GM21529 (cell line): ENCODE measurements around the gene CREB3L2.
A peak's percentile ranks its signal among the peaks of the same experiment; 100 is the strongest.
"Not testable (repeated sequence)": the region's sequence is repeated elsewhere in the genome, so short reads cannot be mapped to it uniquely, and the experiment has no call there.

ENCODE experiments used
- ATAC-seq: cut with Tn5 transposase; IDR thresholded peaks from one replicate; pipeline ENCODE4 v1.9.1; 2021; ENCODE audit not compliant: unreplicated experiment

Gene CREB3L2

DNA sequence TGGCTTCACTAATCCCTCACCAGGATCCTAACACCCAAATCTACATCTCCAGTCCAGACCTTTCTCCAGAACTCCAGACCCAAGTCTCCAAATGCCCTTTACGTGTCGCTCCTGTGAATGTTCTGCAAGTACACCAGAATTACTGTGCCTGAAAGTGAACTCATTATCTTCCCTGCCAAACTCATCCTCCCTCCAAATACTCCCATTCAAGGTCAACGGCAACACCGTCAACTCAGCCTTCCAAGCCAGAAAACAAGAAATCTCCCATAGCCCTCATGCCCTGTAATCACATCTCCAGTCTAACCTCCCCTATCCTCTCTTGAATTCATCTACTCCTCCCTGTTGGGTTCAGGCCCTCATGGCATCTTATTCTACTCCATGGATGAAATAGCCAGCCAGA is 12.3 kb downstream of the CREB3L2 start:
- no peak for ATAC-seq

DNA sequence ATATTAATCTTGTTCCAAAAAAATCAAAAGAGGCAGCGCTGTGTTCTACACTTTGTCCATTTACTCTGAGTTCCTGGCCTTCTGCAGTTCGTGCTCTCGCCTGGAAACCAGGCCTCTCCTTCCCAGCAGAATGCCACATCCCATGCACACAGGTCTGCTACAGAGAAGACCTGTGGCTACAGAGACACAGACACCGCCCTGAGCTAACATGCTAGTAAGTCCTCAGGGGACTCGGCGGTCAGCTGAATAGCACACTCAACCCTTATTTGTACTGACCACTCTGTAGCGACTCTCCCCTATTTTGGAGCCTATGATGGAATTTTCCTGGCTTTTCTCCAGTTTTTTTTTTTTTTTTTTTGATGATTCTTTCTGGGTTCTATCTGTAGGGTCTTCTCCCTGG is 12.8 kb downstream of the CREB3L2 start:
- no peak for ATAC-seq

DNA sequence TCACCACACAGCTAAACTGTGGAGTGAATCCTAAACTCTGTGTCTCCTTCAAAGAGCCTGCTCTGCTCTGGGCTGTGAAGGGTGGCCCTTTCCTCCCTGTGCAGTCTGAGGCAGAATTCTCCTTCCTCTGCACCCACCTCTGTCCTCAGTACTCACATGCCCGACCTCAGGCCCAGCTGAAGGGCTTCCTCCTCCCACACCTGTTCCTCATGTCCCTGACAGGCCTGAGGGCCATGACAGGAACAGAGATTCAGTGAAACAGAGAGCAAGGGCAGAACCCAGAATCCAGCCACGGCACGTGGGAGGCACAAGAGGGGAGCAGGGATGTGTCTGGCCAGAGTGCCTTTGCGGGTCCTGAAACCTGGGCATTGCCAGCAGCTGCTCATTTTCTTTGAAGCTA is 13.9 kb downstream of the CREB3L2 start:
- peak; percentile 65 for ATAC-seq

DNA sequence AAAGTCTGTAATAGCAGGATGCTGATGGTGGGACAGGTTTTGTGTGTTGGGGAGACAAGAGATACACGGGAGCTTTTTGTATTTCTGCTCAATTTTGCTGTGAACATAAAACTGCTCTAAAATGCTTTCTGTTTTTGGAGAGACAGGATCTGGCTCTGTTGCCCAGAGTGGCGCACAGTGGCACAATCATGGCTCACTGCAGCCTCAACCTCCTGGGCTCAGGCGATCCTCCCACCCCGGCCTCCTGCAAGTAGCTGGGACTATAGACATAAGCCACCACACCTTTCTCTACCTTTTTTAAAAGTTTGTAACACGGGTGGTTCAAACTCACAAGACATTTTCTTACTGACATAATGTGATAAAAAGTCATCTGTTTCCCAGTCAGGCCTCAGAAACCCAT is 14.3 kb downstream of the CREB3L2 start:
- no peak for ATAC-seq

DNA sequence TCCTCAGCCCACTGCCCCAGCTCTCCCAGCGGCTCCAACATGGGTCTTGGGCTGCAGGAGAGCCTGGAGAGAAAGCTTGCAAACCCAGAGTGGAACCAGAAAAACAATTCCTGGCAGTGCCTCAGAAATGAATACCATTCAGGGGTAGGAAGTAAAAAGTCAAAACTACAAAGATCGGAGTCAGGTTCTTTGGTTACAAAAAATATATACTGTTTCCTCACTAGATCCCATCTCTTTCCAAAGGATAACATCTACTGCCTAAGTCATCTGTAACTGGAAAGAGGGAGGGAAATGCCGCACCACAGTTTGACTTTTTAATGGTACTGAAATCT is 14.9 kb downstream of the CREB3L2 start:
- no peak for ATAC-seq

DNA sequence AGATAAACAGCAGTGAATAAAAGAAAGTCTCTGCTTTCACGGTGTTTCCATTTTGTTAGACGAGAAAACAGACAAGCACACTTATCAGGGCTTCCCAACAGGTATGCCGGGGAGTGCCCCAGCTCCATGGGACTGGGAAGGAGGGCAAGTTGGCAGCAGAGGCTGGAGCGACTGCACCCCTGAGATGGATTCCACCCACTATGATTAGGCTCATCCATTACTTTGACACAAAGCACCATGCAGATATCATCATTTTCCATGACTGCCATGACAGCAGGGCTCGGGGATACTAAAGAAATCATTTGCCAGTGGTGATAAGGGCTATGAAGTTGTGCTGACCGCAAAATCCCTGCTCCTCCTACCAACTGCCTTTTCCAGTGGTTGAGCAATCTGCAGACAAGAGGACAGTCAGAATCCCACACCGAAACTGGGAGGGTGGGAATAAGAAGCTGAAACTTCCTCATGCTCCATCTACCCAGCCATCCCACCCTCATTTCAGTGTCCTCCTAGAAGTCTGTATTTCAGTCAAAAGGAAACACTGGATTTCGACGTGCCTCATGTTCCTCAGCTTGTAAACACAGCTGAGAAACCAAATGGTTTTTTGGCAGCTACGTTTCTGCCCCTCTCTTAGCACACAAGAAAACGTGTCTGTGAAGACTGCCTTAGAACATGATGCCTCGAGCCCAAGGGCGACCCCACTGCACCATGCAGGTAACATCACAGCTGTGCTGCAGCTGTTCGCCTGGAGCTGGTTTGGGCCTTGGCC is 15.5 kb downstream of the CREB3L2 start:
- no peak for ATAC-seq

DNA sequence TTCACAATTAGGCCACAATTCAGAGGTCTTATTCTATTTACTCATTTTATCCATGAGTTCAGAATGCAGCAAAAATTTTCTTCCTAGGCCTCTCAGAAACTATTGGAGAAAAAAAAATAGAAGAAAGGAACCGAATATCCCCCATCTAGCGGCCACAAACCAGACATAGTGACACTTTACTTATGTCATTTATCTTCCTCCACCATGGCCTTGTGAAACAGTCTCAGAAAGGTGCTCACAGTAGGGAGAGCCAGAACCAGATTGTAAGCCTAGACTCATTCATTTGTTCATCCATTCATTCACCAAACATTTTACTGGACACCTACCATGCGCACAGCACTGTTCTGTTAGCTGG is 16.0 kb downstream of the CREB3L2 start:
- ATAC-seq: peak; percentile 37

DNA sequence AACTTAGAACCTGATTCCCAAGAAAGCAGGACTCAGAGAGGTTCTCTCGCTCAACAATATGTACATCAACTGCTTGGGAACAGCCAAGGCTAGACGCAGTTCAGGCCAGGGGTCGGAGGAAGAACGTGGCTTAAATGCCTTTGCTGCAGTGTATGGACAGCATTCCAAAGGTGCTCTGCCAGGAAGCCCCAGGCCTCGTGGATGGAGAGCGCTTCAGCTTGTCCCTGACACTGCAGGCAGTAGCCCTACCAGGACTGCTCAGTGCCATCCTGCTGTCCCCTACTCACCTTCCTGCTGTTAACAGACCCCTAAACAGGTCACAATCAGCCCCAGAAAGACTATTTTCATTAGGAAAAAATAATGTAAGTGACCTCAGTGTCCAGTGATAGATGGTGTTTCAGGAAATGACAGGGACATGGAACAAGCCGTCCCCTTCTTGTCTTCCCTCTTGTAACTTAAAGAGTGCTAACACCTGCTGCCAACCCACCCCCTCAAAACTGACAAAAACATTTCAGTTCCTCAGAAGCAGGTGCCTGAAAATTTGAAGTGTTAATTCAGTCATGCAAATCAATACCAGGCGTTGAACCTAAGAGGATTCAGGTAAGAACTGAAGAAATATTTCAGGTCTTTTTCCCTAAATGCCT is 16.5 kb downstream of the CREB3L2 start:
- ATAC-seq: peak; percentile 37

DNA sequence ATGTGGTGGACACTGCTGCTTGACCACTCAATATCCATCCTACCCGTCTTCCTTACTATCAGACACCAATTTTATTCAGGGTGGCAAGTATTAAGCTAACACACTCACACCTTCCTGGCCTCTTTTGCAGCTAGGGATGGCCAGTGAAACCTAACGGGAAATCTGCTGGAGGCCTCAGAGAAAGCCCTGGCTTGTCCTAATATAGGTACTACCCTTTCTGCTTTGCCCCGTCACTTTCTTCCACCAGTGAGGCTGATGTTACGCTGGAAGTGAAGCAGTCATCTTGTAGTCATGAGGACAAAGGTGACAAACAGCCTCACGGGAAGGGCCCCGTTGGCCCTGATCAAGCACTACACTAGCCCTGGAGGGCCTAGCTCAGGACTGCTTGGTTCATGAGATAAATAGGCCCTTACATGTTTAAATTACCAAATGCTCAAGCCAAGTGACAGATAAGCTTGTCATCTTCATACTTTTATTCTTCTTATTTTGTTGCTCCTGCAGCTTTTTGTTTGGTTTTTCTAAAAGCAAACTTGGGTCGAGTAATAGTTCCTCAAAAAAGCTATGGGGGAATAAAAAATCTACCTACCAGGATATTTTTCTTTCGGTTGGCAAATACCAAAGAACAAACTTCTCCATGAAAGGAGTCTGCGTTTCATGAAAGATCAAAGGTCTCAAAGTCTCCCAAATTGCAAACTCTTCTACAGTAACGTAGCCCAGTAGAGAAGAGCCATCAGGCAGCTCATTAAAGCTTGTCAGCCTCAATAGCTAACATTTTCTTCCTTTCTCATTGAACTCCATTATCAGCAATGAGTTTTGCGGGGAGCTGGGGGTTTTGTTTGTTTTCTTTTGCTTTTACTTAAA is 17.5 kb downstream of the CREB3L2 start:
- ATAC-seq: no peak

DNA sequence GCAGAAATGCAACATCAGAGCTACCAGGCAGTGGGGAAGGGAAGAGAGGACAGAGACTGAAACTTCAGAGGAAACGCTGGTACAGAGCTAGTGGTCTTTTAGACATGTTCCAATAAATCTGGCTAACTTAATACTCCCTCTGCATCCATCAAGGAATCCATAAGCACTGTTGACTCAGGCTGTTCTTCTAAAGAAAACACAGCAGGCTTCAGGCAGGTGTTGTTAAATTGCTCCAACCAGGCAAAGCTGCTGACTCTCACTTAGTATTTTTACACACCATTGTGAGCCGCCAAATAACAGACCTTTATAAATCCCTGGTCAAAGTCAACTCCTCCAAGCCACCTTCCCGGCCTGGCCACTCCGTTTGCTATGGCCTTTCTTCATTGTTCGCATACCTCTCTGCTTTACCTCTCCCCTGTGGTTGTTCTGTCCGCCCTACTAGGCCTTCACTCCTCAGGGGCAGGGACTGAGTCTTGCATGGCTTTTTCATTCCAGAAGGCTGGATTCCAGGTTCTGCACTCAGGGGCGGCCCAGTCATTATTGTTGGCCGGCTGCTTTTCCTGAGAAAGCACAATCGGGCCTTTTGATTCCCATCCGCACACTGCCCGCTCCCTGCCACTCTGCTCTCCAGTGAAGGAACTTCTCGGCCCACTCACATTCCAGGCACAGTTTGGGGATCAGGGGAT is 18.4 kb downstream of the CREB3L2 start:
- no peak for ATAC-seq

DNA sequence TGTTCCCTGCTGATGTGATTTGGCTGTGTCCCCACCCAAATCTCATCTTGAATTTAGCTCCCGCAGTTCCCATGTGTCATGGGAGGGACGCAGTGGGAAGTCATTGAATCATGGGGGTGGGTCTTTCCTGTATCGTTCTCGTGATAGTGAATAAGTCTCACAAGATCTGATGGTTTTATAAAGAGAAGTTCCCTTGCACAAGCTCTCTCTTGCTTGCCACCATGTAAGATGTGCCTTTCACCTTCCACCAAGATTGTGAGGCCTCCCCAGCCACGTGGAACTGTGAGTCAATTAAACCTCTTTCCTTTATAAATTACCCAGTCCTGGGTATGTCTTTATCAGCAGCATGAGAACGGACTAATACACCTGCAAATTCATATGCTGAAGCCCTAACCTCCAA is 19.5 kb downstream of the CREB3L2 start:
- ATAC-seq: not testable (repeated sequence)

DNA sequence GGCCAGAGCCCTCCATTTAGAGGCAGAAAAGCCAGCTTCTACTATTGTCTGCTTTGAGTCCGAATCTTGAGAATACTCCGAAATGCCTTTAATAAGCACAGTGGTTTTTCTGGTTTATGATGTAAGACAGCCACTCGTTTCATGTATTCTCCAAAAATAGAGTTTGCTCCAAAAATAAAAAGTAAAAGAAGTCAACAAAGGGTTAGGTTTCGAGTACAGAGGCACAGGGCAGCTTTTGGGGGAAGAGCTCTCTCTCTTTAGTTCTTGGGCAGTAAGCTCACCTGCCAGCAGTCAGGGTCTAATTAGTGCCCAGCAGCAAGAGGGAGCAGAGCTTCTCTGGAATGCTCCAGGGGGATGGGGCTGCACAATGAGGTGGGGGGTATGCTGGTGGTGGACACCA is 20.2 kb downstream of the CREB3L2 start:
- peak; percentile 61 for ATAC-seq

DNA sequence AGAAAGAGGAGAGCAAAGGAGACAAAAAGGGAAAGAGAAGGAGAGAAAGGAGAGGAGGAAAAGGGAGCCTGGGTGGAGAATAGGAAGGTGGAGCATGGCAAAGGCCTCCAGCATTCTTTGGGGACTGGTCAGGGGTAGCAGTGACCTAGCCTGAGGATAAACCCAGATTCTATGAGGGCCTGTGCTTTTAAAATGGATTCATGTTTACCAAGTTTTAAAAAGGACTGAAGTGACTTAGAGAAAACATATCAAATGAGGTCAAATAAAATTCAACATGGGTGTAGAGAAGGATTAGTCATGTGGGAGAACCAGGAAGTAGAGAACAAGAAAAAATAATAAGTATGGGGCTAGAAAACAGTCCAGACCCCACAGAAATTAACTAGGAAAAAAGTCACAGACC is 20.7 kb downstream of the CREB3L2 start:
- peak; percentile 0 for ATAC-seq

DNA sequence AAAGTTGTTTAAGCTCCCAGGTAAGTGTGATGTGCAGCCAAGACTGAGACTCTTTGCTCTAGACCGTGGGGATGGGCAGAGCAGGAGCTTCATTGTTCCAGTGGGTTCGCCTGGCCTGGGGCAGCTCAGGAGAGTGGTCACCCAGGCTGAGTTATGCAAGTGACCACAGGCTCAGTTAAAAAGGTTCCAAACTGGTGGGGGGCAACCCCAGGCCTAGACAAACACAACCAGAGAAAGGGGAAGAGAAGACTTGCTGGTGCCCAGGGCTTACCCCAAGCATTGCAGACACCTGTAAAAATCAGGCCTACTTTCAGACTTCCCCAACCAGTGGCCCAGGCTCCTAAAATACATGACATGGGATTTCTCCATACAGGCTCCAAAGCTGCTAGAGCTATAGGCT is 21.6 kb downstream of the CREB3L2 start:
- peak; percentile 35 for ATAC-seq

DNA sequence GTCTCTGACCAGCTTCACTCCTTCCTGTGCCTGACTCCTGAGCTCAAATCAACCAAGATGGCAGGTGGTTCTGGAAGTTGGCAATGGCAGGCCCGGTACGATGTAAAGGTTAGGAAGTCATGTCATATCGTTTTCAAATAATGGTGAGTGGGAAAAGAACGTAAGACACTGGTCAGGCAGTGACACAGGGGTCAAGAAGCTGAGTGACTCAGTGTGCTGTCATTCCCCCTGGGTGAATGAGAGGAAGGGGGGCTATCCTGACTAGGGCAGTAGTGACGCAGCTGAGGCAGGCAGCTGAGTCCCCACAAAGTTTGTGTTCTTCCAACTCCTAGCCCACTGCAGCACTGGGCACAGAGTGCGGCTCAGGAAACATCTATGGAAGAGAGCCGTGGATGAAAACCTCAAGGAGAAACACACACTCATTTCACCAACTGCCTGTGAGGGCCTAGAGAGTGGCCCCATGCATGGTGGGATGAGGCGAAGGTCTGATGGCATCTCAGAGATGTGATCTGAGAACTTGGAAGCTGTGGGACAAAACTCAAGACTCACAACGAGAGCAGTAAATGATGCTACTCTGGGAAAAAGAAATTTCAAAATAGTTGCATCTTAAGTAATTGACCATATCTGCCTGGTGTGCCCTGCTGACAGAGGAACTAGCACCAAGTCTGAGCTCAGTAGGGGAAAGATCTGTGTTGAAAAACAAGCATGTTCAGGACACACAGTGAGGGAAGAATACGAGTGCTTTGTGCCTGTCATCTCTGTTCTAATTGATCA is 23.2 kb downstream of the CREB3L2 start:
- ATAC-seq: no peak

DNA sequence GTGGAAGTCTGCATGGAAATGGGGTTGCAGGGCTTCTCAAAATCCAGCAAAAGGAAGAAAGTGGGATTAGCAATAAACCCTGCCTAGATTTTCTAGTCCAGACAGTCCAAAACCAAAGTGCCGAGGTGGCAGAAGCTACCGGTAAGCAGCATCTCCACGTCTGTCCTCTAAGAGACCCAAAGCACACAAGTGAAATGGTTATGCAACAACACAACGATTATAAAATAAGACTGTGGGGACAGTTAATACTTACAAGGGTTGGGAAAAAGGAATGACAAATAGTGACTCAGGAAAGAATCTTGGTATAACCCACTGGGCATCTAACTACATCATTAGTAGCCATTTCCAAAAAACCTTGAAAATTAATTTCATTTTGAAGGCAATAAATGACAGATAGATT is 24.7 kb downstream of the CREB3L2 start:
- no peak for ATAC-seq

DNA sequence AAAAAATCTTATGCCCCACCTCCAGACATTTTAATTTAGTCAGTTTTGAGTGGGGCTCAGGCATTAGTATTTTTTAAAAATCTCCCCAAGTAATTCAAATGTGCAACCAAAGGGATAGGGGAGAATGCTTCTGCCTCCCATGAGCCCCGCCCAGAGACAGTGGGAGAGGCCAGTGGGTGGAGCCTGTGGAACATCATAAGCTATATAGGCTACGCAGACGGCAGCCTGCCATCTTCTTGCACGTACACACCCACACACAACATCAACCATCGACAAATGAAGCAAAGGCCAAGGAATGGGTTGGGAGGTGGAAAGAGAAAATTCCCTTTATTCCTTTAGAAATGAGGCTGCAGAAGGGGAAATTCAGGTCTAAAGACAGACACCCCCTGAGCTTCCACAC is 25.2 kb downstream of the CREB3L2 start:
- ATAC-seq: no peak

DNA sequence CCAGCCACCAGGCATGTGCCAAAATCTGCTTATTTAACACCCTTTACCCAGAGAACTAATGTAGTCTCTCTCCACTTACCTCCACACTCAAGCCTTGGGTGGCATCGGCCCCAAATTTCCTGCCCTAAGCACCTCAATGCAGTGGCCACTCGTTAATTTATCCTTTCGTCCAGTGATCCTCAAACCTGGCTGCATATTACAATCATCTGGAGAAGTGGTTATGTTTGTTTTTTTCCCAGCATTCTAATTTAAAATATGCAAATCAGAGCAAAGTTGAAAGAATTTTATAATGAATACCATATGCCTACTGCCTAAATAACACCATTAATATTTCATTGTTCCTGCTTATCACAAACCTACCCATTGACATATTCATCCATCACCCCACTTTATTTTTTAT is 25.7 kb downstream of the CREB3L2 start:
- no peak for ATAC-seq

DNA sequence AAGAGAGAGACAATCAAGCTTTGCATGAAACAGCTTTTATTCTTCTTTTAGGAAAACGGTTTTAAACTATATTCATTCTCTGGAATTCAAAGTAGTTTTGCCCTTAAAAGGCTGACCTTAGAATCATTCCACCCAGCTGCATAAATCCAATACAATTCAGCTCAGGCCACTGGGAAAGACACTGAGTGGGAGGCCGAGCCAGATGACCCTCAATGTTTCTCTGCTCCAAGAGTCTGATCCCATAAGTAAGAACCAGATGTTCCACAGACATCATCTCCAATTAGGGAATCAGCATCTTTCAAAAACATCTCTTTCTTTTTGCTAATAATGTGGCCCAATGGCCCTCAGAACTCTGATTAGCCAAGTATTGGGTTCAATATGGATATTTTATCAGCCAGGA is 26.1 kb downstream of the CREB3L2 start:
- no peak for ATAC-seq

DNA sequence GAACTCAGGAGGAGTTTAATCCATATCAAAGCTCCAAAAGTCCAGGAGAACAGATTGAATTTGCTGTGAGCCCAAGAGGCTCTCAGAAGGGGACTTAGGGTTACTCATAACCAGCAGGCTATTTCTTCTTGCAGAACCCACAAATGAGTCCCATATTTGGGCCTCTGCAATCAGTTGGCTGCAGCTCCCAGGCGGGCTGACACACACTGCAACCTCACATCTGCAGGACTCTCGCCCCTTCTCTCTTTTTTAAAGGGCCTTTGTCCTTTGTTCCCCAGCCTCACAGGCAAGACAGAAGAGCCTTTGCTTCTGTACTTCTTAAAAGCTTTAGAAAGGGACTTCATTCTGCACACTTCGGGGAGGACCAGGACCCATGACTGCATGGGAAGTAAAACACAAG is 26.7 kb downstream of the CREB3L2 start:
- peak; percentile 77 for ATAC-seq

DNA sequence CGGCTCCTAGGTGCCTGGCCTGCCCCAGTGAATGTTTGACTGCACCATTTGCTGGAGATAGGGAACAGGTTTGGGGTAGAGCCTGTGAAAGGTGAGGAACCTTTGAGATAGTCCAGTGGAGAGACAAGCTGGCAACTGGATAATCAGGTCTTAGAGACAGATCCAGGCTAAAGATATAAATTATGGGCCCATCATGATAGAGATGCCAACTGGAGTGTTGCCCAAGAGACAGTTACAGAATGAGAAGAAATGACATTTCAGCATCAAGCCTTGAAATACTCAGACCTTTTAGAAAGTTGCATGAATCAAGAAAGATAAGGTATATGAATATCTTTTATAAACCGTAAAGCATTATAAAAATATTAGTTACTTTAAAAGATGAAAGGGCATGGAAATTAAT is 27.1 kb downstream of the CREB3L2 start:
- no peak for ATAC-seq
